Measurements from ENCODE around the gene ZFP36.
A peak's percentile ranks its signal among the peaks of the same experiment; 100 is the strongest.
"Not testable (repeated sequence)": the region's sequence is repeated elsewhere in the genome, so short reads cannot be mapped to it uniquely, and the experiment has no call there.

The ZFP36 gene, protein sequence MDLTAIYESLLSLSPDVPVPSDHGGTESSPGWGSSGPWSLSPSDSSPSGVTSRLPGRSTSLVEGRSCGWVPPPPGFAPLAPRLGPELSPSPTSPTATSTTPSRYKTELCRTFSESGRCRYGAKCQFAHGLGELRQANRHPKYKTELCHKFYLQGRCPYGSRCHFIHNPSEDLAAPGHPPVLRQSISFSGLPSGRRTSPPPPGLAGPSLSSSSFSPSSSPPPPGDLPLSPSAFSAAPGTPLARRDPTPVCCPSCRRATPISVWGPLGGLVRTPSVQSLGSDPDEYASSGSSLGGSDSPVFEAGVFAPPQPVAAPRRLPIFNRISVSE

DNA sequence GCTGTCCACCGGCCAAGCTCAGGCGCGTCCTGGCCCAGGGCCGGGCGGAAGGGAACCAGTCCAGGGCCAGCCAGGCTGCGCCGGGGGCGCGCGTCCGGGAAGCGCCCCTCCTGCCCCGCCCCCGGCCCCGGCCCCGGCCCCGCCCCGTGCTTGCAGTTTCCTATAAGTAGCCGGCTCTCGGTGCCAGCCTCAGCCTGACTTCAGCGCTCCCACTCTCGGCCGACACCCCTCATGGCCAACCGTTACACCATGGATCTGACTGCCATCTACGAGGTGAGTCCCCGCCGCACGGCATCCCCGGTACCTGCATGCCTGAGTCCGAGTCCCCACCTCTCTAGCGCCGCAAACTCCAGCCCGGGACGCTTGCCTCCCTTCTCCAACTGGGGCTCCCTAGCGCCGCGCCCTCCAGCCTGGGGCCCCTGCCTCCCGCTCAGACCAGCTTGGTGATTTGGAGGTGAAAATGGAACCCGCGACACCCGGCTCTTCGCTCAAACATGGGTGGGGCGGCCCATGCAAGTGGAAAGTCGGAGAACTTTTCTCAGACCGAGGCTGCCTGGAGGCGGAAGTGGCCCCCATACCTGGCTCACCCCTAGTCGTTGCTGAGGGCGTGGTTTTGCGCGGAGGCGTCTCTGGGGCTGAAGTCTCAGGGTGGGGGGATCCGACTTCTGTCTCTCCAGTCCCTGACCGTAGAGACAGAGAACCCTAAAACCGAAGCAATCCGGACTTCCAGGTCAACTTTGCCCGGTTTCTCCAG is at the start of gene ZFP36:
ZFP36 (plus strand) TSS at position 192 of the 754 bp plus-strand sequence; CDS start at position 250, 58 bp downstream.
- DNase-seq: peak; percentile 74

DNA sequence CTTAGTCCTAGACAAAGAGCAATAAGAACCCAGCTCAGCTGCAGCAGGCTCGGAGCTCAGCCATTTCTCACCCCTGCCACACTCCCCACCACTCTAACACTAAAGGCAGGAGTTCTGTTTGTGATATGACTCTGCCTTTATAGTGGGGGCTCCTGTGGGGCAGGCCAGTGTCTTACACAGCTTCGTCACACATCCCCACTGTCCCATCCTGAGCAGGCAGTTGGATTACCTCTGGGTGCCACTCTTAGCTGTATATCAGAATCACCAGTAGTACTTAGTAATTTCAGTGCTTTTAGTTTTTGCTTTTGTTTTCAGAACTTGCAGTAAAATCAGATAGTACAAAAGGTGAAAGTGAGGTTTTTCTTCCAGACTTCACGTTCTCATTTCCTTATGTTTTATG is 47.6 kb upstream of the ZFP36 start:
- no peak for DNase-seq

DNA sequence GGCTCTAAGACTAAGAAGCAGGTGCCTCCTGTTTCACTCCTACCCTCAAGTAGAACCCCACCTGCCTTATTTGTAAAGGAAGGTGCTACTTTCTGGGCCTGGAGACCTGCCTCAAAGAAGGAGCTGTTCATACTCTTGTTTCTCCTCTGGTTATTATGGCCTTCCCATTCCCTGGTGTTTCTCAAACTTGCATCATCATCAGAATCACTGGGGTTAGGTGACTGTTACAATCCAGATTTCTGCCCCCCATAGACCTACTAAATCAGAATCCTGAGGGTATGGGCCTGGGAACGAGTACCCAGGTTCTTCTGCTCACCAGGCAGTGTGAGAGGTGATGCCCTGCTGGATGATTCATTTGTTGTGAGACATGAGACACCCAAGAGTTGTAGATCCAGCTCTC is 46.0 kb upstream of the ZFP36 start:
- DNase-seq: no peak

DNA sequence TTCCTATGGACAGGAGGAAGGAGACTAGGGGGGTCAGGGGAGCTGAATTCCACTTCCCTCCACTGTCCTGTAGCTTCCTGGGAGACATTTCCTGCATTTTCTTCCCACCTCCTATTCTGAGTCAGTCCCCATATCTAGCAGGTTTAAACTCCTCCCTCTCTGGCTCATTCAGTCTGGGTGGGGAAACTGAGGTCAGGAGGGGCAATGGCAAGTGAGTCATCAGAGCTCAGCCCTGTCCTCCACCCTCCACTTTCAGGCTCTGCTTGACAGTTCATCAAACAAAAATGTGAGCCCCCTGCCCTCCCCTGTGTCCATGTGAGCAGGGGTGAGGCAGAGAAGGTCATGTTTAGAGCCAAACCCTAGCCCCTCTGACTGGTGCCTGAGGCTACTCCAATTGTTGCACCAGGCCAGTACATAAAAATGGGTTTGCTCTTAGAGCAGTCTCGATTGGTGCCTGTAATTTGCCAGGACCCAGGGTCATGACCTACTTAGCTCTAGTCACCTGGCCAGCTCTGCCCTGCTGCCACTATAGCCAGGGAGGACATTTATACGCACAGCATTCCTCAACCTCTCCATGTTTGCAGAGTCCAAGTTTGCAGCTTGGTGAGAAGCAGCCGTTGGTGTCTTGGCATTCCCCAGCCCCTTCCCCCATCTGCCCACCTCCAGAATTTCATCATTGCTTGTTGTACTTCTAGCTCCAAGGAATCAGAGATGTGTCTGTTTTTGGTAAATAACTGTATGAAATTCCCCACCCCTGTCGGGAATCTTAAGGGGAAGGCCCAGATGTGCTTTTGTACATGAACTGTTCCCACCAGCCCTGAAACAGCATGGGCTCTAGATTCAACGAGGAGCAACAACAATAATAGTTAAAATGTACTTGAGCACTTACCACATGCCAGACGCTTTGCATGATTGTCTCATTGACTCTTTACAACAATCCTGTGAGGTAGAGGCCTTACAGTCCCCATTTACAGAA is 43.7 kb upstream of the ZFP36 start:
- no peak for DNase-seq

DNA sequence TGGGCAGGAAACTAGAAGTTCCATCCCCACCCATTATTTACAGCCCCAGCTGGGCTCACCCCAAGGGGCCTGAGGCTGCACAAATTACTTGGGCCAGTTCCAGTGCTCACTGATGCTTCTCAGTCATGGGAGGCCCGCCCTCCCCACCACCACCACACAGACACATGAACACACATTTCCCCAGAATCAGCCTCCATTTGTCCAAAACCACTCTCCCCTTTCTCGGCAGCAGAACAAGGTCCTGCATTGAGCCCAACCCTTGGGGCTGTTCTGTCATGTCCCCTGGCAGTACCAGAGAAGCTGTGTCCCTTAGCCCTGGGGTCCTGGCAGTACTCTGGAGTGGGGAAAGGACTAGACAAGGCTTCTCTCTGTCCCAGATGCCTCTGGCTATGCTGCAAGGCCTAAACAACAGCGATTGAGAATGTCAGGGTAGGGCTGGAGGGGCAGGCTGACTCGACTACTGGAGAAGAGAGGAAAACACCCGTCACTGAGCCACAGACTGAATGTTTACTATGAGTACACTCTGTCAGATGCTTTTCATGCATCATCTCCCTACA is 42.7 kb upstream of the ZFP36 start:
- no peak for DNase-seq

DNA sequence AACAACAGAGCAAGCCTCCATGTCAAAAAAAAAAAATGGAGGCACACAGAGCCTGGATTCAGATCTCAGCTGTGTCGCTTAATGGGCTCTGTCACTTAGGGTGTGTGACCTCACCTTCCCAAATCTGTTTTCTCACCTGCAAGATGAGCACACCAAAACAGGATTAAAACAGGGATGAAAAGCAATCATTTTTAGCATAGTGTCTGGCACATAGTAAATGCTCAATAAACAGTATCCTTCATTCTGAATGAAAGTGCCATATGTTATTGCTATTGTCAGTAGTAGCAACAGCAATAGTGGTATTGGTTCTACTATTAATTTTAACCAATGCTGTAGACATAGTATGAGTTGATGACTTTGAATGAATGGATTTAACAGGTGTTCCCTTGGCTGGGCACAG is 41.1 kb upstream of the ZFP36 start:
- DNase-seq: no peak

DNA sequence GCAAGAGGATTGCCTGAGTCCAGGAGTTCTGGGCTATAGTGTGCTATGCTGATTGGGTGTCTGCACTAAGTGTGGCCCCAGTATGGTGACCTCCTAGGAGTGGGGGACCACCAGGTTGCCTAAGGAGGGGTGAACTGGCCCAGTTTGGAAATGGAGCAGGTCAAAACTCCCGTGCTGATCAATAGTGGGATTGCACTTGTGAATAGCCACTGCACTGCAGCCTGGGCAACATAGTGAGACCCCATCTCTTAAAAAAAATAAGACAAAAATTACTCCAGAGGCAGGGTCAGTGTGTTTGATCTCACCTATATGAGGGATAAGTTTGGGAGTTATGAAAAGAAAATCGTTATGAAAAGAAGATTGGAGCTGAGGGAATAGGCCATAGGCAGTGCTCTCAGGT is 37.4 kb upstream of the ZFP36 start:
- DNase-seq: no peak

DNA sequence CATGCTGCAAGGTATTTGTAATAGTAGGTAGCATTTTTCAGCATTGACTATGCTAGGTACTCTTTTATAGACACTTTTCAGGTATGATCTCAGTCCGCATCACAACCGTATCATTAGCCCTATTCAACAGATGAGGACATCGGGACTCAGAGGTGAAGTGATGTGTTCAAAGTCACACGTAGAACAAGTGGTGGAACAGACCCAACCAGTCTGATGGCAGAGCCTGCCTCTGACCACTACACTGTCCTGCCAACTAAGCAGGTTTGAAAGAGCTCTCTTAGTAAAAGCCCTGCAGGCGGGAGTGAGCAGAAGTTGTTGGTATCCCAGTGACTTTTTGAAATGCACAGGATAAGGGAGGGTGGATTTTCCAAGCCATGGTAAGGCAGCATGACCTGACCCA is 35.9 kb upstream of the ZFP36 start:
- DNase-seq: no peak

DNA sequence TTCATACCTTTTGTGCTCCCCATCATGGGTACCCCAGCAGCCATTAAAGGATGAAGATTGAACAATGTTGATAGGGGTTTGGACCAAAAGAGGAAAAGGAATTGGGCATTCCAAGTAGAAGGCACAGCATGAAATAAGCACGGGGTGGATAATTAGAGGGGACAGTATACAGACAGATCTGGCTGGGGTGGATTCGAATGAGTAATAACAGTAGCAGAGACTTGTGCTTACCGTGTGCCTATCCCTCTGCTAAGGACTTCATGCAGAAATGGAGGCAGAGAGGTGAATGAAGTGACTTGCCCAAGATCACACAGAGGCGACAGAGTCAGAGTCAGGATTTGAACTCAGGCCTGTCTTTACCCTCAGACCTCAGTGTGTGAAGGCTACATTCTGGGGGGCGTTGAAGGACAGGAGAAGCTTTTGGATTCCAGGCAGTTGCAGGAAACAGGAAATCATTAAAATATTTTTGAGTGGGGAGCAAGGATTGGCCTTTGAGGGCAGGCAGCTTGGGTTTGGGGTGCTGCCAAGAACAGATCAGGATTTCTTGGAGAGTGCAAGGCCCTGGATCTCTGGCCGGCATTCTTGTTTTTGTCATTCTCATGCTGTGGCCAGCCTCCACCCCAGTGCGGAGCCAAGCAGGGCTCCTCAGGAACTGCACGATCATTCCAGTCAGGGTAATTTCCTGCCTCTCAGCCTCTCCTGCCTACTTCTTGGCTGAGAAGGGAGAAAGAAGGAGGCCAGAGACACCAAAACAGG is 34.4 kb upstream of the ZFP36 start:
- no peak for DNase-seq

DNA sequence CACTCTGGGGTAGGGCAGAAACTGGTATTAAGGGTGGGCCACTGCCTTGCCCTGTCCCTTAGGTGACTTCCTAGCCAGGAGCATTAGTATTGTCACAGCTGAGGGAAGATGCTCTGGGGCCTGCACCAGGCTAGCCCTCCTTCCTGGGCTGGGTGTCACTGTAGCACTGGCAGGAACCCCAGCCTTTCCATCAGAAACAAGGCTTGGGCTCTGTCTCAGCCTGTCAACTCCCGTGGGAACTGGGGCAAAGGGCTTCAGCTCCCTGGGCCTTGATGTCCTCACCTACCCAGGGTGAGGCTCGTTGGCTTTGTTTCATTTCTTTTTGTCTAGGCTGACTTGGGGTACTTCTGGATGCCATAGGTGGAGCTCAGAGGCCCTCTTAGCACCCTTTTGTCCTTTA is 33.7 kb upstream of the ZFP36 start:
- no peak for DNase-seq

DNA sequence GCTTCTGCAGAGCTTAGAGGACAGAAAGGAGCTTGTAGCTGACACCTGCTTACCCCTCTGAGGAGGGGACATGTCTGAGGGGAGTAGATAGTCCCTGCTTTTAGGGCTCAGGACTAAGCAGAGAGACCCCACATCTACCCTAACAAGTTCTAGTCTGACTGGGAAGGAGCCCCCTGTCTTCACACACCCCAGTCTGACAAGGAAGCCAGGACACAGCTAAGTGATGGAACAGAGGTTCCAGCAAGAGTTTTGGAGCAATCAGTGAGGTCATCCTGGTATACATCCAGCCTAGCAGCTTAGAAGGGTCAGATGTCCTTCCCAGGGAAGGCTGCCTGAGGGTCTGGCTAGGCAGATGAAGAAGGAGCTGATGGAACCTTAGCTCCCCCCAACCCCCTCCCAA is 30.7 kb upstream of the ZFP36 start:
- no peak for DNase-seq

DNA sequence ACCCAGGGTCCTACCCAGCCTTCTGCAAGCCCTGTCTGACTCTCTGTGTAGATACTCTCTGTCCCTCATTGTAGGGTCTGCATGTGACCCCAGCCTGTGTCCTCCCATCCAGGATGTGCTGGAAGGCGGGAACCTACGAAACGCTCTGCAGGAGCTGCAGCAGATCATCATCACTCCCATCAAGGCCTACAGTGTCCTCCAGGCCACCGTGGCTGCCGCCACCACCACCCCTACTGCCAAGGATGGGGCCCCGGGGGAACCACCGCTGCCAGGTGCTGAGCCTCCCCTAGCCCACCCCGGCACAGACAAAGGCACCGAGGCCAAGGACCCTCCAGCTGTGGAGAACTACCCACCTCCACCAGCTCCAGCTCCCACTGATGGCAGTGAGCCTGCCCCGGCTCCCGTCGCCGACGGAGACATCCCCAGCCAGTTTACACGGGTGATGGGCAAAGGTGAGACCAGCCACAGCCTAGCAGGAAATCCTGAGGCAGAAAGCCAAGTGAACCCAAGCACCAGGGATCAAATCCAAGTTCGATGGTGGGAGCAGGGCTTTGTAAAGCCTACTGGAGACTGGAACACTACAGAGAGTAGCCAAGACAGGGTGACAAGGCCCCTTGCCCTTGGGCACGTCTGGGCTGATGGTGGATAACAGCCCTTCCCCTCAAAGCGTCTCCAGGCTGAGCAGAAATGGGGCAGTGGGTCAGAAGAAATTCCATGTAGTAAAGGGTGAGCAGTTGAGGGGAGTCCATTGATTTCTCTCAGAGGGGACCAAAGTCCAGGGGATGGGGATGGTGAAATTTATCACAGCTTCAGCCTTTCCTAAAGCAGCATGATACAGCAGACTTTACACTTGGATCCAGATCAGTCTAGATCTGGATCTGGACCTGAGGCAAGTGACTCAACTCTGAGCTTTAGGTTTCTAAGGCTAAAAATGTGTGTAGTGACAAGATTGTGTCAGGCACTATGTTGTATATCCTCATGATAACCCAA is 29.0 kb upstream of the ZFP36 start:
- DNase-seq: no peak

DNA sequence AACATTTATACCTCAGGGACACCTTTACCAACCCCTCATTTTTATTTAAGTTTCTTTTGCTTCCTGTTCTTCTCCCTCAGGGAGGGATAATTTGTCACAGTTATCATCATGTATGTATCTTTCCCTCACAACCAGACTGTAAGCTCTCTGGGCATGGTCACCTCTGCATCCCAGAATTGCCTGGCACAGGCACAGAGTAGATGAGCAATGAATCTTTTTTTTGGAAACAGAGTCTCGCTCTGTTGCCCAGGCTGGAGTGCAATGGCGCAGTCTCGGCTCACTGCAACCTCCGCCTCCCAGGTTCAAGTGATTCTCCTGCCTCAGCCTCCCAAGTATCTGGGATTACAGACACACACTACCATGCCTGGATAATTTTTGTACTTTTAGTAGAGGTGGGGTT is 27.3 kb upstream of the ZFP36 start:
- DNase-seq: not testable (repeated sequence)

DNA sequence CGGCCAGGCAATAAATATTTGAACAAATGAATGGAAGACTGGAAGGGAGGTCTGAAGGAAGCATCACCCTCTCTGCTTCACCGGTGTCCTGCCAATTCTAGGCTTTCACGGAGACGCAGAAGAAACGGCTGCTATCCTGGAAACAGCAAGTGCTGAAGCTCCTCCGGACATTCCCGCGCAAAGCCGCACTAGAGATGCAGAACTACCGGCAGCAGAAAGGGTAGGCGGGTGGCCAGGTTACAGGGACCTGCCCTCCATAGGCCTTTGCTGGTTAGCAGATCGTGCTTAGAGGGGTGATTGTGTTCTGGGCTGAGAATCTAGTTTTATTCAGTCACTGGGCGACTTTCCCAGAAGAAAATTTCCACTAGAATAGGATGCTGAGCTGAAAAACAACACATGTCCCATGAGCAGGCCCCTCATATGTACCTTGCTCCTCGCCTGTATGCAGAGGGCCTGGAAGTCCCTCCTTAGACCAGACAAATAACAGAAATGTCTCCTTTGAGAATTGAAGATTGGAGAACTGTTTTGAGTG is 26.7 kb upstream of the ZFP36 start:
- DNase-seq: no peak

DNA sequence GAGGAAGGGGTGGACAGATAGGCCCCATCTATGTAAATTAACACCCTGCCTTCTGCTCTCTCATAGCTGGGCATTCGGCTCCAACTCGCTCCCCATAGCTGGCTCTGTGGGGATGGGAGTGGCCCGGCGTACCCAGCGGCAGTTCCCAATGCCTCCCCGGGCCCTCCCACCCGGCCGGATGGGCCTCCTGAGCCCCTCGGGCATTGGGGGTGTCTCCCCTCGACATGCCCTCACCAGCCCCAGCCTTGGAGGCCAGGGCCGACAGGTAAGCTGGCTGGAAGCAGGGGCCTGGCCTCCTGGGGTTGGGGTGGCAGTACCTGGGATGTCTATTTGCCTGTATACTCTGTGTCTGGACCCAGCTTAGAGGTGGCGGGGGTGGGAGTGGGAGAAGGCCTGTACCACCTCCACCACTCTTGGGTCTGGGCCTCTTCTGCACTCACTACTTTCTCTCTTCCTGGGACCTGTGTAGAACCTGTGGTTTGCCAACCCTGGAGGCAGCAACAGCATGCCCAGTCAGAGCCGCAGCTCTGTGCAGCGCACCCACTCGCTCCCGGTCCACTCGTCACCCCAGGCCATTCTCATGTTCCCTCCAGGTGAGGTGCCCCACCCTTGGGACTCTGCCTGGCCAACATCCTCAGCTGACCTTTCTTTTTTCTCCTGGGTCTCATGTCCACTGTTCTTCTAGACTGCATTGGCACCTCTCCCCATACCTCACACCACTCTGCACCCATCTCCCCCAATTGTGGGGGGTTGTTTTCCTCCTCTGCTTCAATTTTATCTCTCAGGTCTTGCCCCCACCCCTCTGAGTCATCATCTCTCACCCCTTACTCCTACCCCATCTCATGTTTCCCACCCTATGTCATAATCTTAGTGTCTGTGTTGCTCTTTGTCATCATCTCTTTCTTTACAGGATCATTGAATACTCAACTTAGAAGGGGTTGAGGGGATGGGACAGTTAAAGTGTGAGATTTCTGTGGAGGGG is 25.8 kb upstream of the ZFP36 start:
- DNase-seq: no peak

DNA sequence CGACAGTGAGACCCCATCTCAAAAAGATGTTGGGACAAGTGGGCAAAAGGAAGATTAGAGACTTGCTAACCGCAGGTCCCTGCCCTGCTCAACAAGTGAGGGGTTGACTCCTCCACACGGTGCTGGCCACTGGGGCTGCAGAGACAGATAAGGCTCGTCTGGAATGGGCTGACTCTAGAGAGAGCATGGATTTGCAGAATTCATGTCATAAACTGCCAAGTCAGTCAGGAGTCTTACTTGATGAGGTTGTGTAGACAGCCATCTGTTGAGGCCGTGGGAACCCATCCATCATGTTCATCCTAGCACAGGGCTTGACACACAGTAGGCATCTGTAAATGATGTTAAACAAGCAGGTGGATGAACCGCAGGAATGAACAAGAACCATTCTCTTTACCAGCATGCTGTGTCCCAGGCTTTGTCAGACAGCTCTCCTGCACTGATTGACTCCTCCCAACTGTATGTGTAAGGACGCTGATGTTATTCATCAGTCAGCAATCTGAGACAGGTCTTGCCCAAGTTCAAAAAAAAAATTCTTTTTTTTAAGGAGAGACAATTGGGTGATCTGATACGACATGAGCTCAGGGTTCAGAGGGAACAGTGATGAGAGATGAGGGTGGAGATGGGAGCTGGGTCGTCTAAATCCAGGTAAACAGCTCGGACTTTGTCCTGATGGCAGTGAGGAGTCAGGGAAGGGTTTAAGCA is 24.6 kb upstream of the ZFP36 start:
- no peak for DNase-seq

DNA sequence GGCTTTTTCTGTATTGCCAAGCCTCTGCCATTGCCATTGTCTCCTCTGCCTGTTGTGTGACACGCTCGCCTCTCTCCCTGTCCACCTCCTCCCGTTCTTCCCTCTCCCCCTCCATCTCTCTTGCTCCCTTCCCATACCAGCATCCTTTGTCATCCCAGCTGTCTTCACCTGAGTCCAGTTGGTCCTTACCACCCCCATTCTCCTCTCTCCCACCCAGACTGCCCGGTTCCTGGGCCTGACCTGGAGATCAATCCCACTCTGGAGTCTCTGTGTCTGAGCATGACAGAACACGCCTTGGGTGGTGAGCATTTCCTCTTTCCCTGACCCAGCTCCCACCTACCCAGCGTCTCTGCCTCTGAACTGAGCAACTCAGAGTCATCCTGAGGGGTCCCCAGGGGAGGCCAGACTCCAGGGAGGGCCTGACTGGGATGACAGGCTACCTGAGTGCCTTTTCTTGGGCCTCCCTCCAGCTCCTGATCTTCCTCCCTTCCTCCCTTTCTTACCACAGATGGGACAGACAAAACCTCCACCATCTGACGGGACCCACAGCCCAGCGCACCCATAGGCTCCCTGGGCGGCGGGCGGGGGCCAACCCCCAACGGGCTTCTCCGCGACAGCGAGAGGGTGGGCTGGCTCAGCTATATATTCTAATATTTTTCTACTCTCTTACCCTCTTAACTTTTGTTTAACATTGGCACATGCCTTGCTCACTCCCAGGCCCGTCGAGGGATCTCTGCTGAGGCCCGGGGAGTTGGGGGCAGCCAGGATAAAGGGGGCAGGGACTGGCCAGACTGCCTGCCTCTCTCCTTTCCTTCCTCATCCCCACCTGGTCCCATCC is 23.4 kb upstream of the ZFP36 start:
- no peak for DNase-seq

All from NCI-H510A treated with DMSO at 0.1 percent for 48 hours (cell line).